B cell (primary cell): ENCODE results near the gene CD276. TPM values are rescaled to one million over a fixed set of nuclear protein-coding genes. Genes with fewer than 3 reads are reported as not detected.
"Not testable (repeated sequence)": the region's sequence is repeated elsewhere in the genome, so short reads cannot be mapped to it uniquely, and the experiment has no call there.

Source experiments
- ATAC-seq: fragments of 200-7000 bp; cut with Tn5 transposase; one replicate; pipeline ENCODE4 v1.10.0; 2021; ENCODE audit warnings: low read depth, mild to moderate bottlenecking, moderate number of reproducible peaks, moderate library complexity
- CTCF ChIA-PET: fragments of 350-600 bp; sonication (Branson Sonifier 250); formaldehyde crosslinking; loops from one replicate; lab custom pipeline; 2021; ENCODE audit warnings: antibody characterized with exemption, inconsistent platforms; lab: Charles Lee
- POLR2A ChIA-PET: fragments of 350-600 bp; sonication (Branson Sonifier 250); formaldehyde crosslinking; loops from one replicate; lab custom pipeline; 2021; ENCODE audit warnings: antibody characterized with exemption; lab: Charles Lee
- DNase-seq: peaks from one replicate; pipeline ENCODE4 v3.0.0; 2013
- H2AFZ ChIP-seq: 2 replicates; pipeline ENCODE4 v1.6.1; 2012; ENCODE audit warnings: mild to moderate bottlenecking, low read depth, low read length; ENCODE audit not compliant: insufficient read depth, poor library complexity, severe bottlenecking
- H3K27ac ChIP-seq, 2 donors: 1 replicate in 1 of 2; 2 replicates in 1 of 2; pipeline ENCODE4 v1.5.1; 2012 to 2013; ENCODE audit warnings: low read length in 2 of 2, mild to moderate bottlenecking in 2 of 2, moderate library complexity in 1 of 2
- H3K27me3 ChIP-seq, 4 experiments: fragments of 200-600 bp in 1 of 4; sonication (generic) in 1 of 4; replicated peaks in 1 of 4; 1 replicate in 2 of 4; 2 replicates in 2 of 4; pipeline versions ENCODE4 v1.6.1 to v1.7.0; 2013 to 2016; ENCODE audit warnings: low read length in 3 of 4, mild to moderate bottlenecking in 2 of 4, mixed read lengths in 1 of 4, moderate library complexity in 1 of 4; ENCODE audit not compliant: insufficient read depth in 4 of 4, control insufficient read depth in 3 of 4; ENCODE audit errors: control extremely low read depth in 1 of 4
- H3K36me3 ChIP-seq, 2 experiments: replicated peaks in 1 of 2; 1 replicate in 1 of 2; 2 replicates in 1 of 2; pipeline versions ENCODE4 v1.6.1 to v1.7.1; 2013; ENCODE audit warnings: low read length in 1 of 2; ENCODE audit not compliant: insufficient read depth in 2 of 2, control insufficient read depth in 1 of 2; ENCODE audit errors: control extremely low read depth in 1 of 2, extremely low read depth in 1 of 2
- H3K4me1 ChIP-seq, 2 donors: fragments of 200-600 bp in 1 of 2; sonication (generic) in 1 of 2; 1 replicate in 1 of 2; 2 replicates in 1 of 2; pipeline versions ENCODE4 v1.5.1 to v1.6.1; 2013 to 2017; ENCODE audit warnings: low read length in 2 of 2; ENCODE audit not compliant: control insufficient read depth in 2 of 2, insufficient read depth in 2 of 2
- H3K4me2 ChIP-seq: replicated peaks from 2 replicates; pipeline ENCODE3; 2012; ENCODE audit warnings: mild to moderate bottlenecking, low read depth, low read length; ENCODE audit not compliant: poor library complexity, severe bottlenecking
- H3K4me3 ChIP-seq, 5 experiments: fragments of 200-600 bp in 1 of 5; sonication (generic) in 1 of 5; 1 replicate in 3 of 5; 2 replicates in 2 of 5; pipeline versions ENCODE4 v1.5.1 to v1.7.0; 2011 to 2016; ENCODE audit warnings: low read length in 4 of 5, mild to moderate bottlenecking in 4 of 5, low read depth in 2 of 5, control low read depth in 1 of 5, moderate library complexity in 1 of 5; ENCODE audit not compliant: insufficient read depth in 1 of 5; ENCODE audit errors: control extremely low read depth in 1 of 5, extremely low read depth in 1 of 5
- H3K79me2 ChIP-seq: fragments of 200-600 bp; sonication (generic); one replicate; pipeline ENCODE4 v1.6.0; 2016; ENCODE audit warnings: low read length; ENCODE audit not compliant: control insufficient read depth, insufficient read depth
- H3K9ac ChIP-seq: fragments of 200-600 bp; sonication (generic); 2 replicates; pipeline ENCODE4 v1.6.1; 2017; ENCODE audit warnings: mild to moderate bottlenecking, low read length, moderate library complexity
- H3K9me3 ChIP-seq, 3 donors: one replicate each; pipeline versions ENCODE4 v1.6.1 to v1.7.1; 2013; ENCODE audit warnings: low read length in 2 of 3; ENCODE audit not compliant: control insufficient read depth in 2 of 3, insufficient read depth in 1 of 3; ENCODE audit errors: control extremely low read depth in 1 of 3
- H4K20me1 ChIP-seq: 2 replicates; pipeline ENCODE4 v1.6.0; 2012; ENCODE audit warnings: mild to moderate bottlenecking, low read length; ENCODE audit not compliant: insufficient read depth, control insufficient read depth, poor library complexity, severe bottlenecking
- H3K27ac Mint-ChIP-seq: one replicate; pipeline ENCODE4 v1.8.0; 2021; ENCODE audit warnings: mixed read lengths
- H3K27me3 Mint-ChIP-seq: one replicate; pipeline ENCODE4 v1.8.0; 2021; ENCODE audit warnings: mixed read lengths
- H3K4me1 Mint-ChIP-seq: one replicate; pipeline ENCODE4 v1.8.0; 2021; ENCODE audit warnings: mixed read lengths
- H3K4me3 Mint-ChIP-seq: one replicate; pipeline ENCODE4 v1.8.0; 2021; ENCODE audit warnings: mixed read lengths
- H3K9me3 Mint-ChIP-seq: one replicate; pipeline ENCODE4 v1.8.0; 2022; ENCODE audit warnings: mixed read lengths; ENCODE audit not compliant: insufficient read depth
- EZH2 ChIP-seq: IDR thresholded peaks from 2 replicates; pipeline ENCODE4 v1.6.1; 2012; ENCODE audit warnings: borderline replicate concordance, low read depth, mild to moderate bottlenecking, moderate library complexity, low read length; ENCODE audit not compliant: insufficient read depth, poor library complexity, severe bottlenecking
- WGBS: methylation state at CpG from one replicate; pipeline ENCODE4 v1.1.5; 2013; ENCODE audit warnings: missing lambda C conversion rate; ENCODE audit not compliant: insufficient coverage; 5-methylcytosine and 5-hydroxymethylcytosine counted together
- intact Hi-C: fragments of 100-400 bp; cut with micrococcal nuclease; formaldehyde crosslinking; loops from one replicate; pipeline ENCODE4 v1.10.0; 2022
- polyA plus RNA-seq: library from polyadenylated mRNA; depleted of rRNA; stranded (reverse); fragments of >200 nt; gene quantifications from 2 replicates; pipeline ENCODE4 v1.2.3, GENCODE V29; 2012
- total RNA-seq, 2 donors: library from RNA; stranded (reverse); fragments of 120-200 nt in 1 of 2; gene quantifications; 1 replicate in 1 of 2; 2 replicates in 1 of 2; pipeline versions ENCODE4 v1.2.3 to v1.2.4, GENCODE V29; 2013 to 2022
- TF ChIP-seq, protein P1 (sequence below): fragments of 200-600 bp; IDR thresholded peaks from one replicate; pipeline ENCODE4 v1.8.0; 2022; ENCODE audit warnings: antibody characterized with exemption, mild to moderate bottlenecking

CD276 gene
- total and polyA plus RNA-seq, 2 donors (not counting 1 experiment from before 2014, with no cell fraction given) = not detected

DNA sequence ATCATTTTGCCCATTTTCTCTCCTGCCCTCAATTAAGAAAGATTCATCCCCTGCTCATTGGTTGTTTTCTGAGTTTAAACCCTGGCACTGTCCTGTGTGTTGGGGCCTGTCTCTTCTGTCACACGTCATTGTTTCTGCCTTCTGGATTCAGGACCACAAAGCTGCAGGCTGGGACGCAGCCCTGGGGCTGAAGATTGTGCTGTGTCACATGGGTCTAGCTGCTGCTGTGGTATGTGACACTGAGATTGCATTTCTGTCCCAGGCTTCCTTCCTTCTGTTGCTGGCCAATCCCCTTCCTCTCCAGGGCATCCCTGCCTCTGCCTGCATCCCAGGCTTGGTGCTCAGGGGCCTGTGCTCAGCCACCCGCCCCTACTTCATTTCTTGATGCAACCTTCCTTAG lies 40.0 kb downstream of the CD276 start:
- WGBS = 0% methylated on average over 1 of the region's 3 CpGs
- H3K27ac Mint-ChIP-seq = no peak overlapping the region
- Histone ChIP-seq H3K27me3 (peaks cover 0 to 3% (median 0%) of the 10 kb centered on the region in 4 experiments), H3K9me3 (no peaks in the 10 kb centered on the region), H3K4me3 (no peak overlapping the region), H3K27ac (no peak overlapping the region), H4K20me1 (no peaks in the 10 kb centered on the region), H3K4me1 (no peaks in the 10 kb centered on the region), H2AFZ (no peak overlapping the region), H3K36me3 (no peaks in the 10 kb centered on the region), H3K9ac (no peak overlapping the region), H3K4me2 (no peak overlapping the region), H3K79me2 (no peaks in the 10 kb centered on the region)
- DNase-seq (no peak), ATAC-seq (no peak)
- peaks cover 26% of the 10 kb centered on the region for H3K27me3 Mint-ChIP-seq
- no peak overlapping the region for H3K4me3 Mint-ChIP-seq
- ChIA-PET POLR2A (no interaction called here), CTCF (no interaction called here)
- H3K4me1 Mint-ChIP-seq = no peaks in the 10 kb centered on the region
- intact Hi-C loops = no loop called here
- H3K9me3 Mint-ChIP-seq = no peaks in the 10 kb centered on the region
- no peak for TF ChIP-seq EZH2
- TF ChIP-seq, protein P1, sequence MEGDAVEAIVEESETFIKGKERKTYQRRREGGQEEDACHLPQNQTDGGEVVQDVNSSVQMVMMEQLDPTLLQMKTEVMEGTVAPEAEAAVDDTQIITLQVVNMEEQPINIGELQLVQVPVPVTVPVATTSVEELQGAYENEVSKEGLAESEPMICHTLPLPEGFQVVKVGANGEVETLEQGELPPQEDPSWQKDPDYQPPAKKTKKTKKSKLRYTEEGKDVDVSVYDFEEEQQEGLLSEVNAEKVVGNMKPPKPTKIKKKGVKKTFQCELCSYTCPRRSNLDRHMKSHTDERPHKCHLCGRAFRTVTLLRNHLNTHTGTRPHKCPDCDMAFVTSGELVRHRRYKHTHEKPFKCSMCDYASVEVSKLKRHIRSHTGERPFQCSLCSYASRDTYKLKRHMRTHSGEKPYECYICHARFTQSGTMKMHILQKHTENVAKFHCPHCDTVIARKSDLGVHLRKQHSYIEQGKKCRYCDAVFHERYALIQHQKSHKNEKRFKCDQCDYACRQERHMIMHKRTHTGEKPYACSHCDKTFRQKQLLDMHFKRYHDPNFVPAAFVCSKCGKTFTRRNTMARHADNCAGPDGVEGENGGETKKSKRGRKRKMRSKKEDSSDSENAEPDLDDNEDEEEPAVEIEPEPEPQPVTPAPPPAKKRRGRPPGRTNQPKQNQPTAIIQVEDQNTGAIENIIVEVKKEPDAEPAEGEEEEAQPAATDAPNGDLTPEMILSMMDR = no peak

- H2AFZ ChIP-seq = no peak overlapping the region
- H3K9me3 Mint-ChIP-seq = no peaks in the 10 kb centered on the region
- H3K27ac ChIP-seq = no peak overlapping the region
- H3K4me1 ChIP-seq = no peaks in the 10 kb centered on the region
- intact Hi-C loops = no loop called here
- H3K4me3 Mint-ChIP-seq = no peak overlapping the region
- H3K27me3 Mint-ChIP-seq = peaks cover 20% of the 10 kb centered on the region
- H3K27ac Mint-ChIP-seq = no peak overlapping the region
- DNase-seq = no peak
- H3K9ac ChIP-seq = no peak overlapping the region
- ChIA-PET POLR2A (no interaction called here), CTCF (no interaction called here)
- no peak for TF ChIP-seq EZH2
- TF ChIP-seq, protein P1 = no peak
- no peaks in the 10 kb centered on the region for H3K36me3 ChIP-seq
- H3K4me2 ChIP-seq = no peak overlapping the region
- H3K9me3 ChIP-seq = peaks cover 0 to 3% (median 0%) of the 10 kb centered on the region in 3 donors
- ATAC-seq = no peak
- no peaks in the 10 kb centered on the region for H3K27me3 ChIP-seq
- no peaks in the 10 kb centered on the region for H3K4me1 Mint-ChIP-seq
- WGBS = 91% methylated on average over 5 of the region's 7 CpGs
- no peak overlapping the region for H3K4me3 ChIP-seq
- H4K20me1 ChIP-seq = no peaks in the 10 kb centered on the region
- no peaks in the 10 kb centered on the region for H3K79me2 ChIP-seq
Observed at GRCh38 chr15:73727330-73727976, 43.3 kb downstream of the CD276 start.

GRCh38 chr15:73732051-73732450 lies 47.9 kb downstream of the CD276 start:
- H3K36me3 ChIP-seq, H3K27ac Mint-ChIP-seq, H3K4me2 ChIP-seq, ATAC-seq, H3K4me1 Mint-ChIP-seq, H3K9me3 ChIP-seq, DNase-seq, POLR2A ChIA-PET, H4K20me1 ChIP-seq, H3K4me1 ChIP-seq, intact Hi-C loops, H2AFZ ChIP-seq, H3K27me3 Mint-ChIP-seq, H3K4me3 Mint-ChIP-seq, H3K27ac ChIP-seq, H3K4me3 ChIP-seq, H3K9ac ChIP-seq, H3K79me2 ChIP-seq, CTCF ChIA-PET, H3K27me3 ChIP-seq, H3K9me3 Mint-ChIP-seq: not testable (repeated sequence)
- WGBS = 95% methylated on average over 29 of the region's 29 CpGs
